Endothelial cell of umbilical vein (primary cell): ENCODE data around the gene SGMS2.

ENCODE experiments used
- CTCF ChIP-seq, 2 donors: IDR thresholded peaks; 1 replicate in 1 of 2; 2 replicates in 1 of 2; pipeline ENCODE4 v1.5.1; 2011; ENCODE audit warnings: low read length in 2 of 2, mild to moderate bottlenecking in 2 of 2, moderate library complexity in 2 of 2, control low read depth in 1 of 2, inconsistent platforms in 1 of 2, low read depth in 1 of 2; ENCODE audit not compliant: insufficient read depth in 1 of 2; ENCODE audit errors: extremely low read depth in 1 of 2
- EZH2 ChIP-seq: IDR thresholded peaks from 2 replicates; pipeline ENCODE4 v1.6.1; 2012; ENCODE audit warnings: borderline replicate concordance, low read depth, mild to moderate bottlenecking, moderate library complexity, low read length, inconsistent platforms; ENCODE audit not compliant: severe bottlenecking
- FOS ChIP-seq: IDR thresholded peaks from 2 replicates; pipeline ENCODE4 v1.6.1; 2011; ENCODE audit warnings: mild to moderate bottlenecking, low read length, moderate library complexity, borderline replicate concordance; ENCODE audit not compliant: insufficient read depth
- GATA2 ChIP-seq: IDR thresholded peaks from 2 replicates; pipeline ENCODE4 v1.7.0; 2011; ENCODE audit warnings: low read depth, mild to moderate bottlenecking, moderate library complexity, mixed read lengths, low read length; ENCODE audit not compliant: insufficient read length, insufficient read depth
- JUN ChIP-seq: IDR thresholded peaks from 2 replicates; pipeline ENCODE4 v1.6.1; 2011; ENCODE audit warnings: borderline replicate concordance, low read depth; ENCODE audit not compliant: insufficient read length, insufficient read depth
- MYC ChIP-seq: IDR thresholded peaks from one replicate; pipeline ENCODE4 v1.6.1; 2011; ENCODE audit warnings: mild to moderate bottlenecking, low read depth, low read length
- POLR2A ChIP-seq: IDR thresholded peaks from 2 replicates; pipeline ENCODE4 v1.6.1; 2012; ENCODE audit warnings: low read depth, mild to moderate bottlenecking, control low read depth, low read length
- POLR2AphosphoS5 ChIP-seq: IDR thresholded peaks from 2 replicates; pipeline ENCODE4 v1.6.1; 2012; ENCODE audit warnings: low read depth, mild to moderate bottlenecking, control low read depth, low read length, moderate library complexity; ENCODE audit not compliant: insufficient read depth
- TF ChIP-seq, protein P1 (sequence below): IDR thresholded peaks from 2 replicates; pipeline ENCODE4 v1.6.1; 2011; ENCODE audit not compliant: insufficient read depth, insufficient read length

DNA sequence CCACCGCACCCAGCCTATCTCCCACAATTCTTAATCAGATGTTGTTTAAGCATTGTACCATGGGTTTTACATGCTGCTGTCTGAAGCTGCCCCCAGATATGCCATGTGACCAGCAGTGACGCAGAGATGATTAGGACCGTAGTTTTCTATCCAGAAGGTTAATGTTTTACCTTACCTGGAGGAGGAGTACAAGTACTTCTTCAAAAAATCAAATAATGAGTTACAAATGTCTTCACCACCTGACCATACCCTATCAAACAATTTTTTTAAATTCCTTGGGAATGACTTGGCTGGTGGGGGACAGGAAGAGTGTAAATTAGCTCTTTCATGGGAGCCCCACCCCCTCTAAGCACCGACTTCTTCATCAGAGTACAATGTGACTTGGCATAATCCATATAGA lies 16.2 kb upstream of the SGMS2 start:
- no peak for TF ChIP-seq POLR2A
- TF ChIP-seq, protein P1, sequence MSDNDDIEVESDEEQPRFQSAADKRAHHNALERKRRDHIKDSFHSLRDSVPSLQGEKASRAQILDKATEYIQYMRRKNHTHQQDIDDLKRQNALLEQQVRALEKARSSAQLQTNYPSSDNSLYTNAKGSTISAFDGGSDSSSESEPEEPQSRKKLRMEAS, result no peak
- TF ChIP-seq CTCF (IDR thresholded peaks at IDR 0.05; ENCODE audit: extremely low read depth in 1 of 2, insufficient read depth in 1 of 2, low read depth in 1 of 2, low read length in 2 of 2), result no peak
- no peak for TF ChIP-seq EZH2
- no peak for TF ChIP-seq FOS
- TF ChIP-seq MYC, result no peak
- TF ChIP-seq POLR2AphosphoS5, result no peak
- no peak for TF ChIP-seq GATA2
- TF ChIP-seq JUN, result no peak
